Tibial artery (tissue), 4 donors: ENCODE measurements around the gene AP2B1.

Experiments used
- DNase-seq, 2 donors: peaks; one replicate each; pipeline ENCODE4 v3.0.0-alpha.2; 2019
- H3K27ac ChIP-seq, 2 donors: fragments of 200-600 bp; sonication (generic) in 1 of 2; 1 replicate in 1 of 2; 2 replicates in 1 of 2; pipeline ENCODE4 v1.5.1; 2018 to 2019; ENCODE audit warnings: mild to moderate bottlenecking in 1 of 2
- H3K27me3 ChIP-seq, 2 donors: fragments of 200-600 bp; sonication (generic) in 1 of 2; one replicate each; pipeline versions ENCODE4 v1.5.1 to v1.6.0; 2016 to 2019
- H3K36me3 ChIP-seq, 3 donors: fragments of 200-600 bp; sonication (generic) in 2 of 3; one replicate each; pipeline ENCODE4 v1.5.1; 2016 to 2019; ENCODE audit warnings: mild to moderate bottlenecking in 2 of 3
- H3K4me1 ChIP-seq, 4 donors: fragments of 200-600 bp; sonication (generic) in 2 of 4; 1 replicate in 3 of 4; 2 replicates in 1 of 4; pipeline ENCODE4 v1.5.1; 2016 to 2019
- H3K4me3 ChIP-seq, 2 donors: fragments of 200-600 bp; sonication (generic) in 1 of 2; 1 replicate in 1 of 2; 2 replicates in 1 of 2; pipeline ENCODE4 v1.5.1; 2018 to 2019; ENCODE audit warnings: mild to moderate bottlenecking in 2 of 2
- H3K9me3 ChIP-seq, 3 donors: fragments of 200-600 bp; sonication (generic) in 1 of 3; one replicate each; pipeline ENCODE4 v1.5.1; 2016 to 2019
- CTCF ChIP-seq, 2 experiments: fragments of 200-600 bp in 1 of 2; fragments of 450-650 bp in 1 of 2; IDR thresholded peaks; one replicate each; pipeline ENCODE4 v1.5.1; 2017 to 2019; ENCODE audit warnings: antibody characterized with exemption in 2 of 2, mild to moderate bottlenecking in 1 of 2, moderate library complexity in 1 of 2
- intact Hi-C: fragments of 100-400 bp; cut with DNase I; formaldehyde crosslinking; loops from one replicate; pipeline ENCODE4 v1.15.0; 2023; ENCODE audit warnings: low total_unique reads

The AP2B1 gene

GRCh38 chr17:35586569-35587073 is 501 bp upstream of the AP2B1 start:
- intact Hi-C loops = loop anchor here (10.0 kb wide), 1 partner anchor 228 kb away; no protein-coding TSS in a partner anchor
- Histone ChIP-seq H3K9me3 (no peaks in the 10 kb centered on the region), H3K27ac (peak overlapping the region; percentile 89 to 91), H3K27me3 (peaks cover 0 to 2% of the 10 kb centered on the region in 2 donors), H3K4me1 (peaks cover 0 to 29% (median 17%) of the 10 kb centered on the region in 4 donors), H3K36me3 (no peaks in the 10 kb centered on the region), H3K4me3 (peak overlapping the region; percentile 75 to 78)
- no peak for TF ChIP-seq CTCF (IDR thresholded peaks at IDR 0.05)
- no peak for DNase-seq

GRCh38 chr17:35588196-35588920 is 1.2 kb downstream of the AP2B1 start:
- intact Hi-C loops = loop anchor here (10.0 kb wide), 1 partner anchor 226 kb away; no protein-coding TSS in a partner anchor
- Histone ChIP-seq H3K36me3 (no peaks in the 10 kb centered on the region), H3K4me1 (peaks cover 0 to 29% (median 17%) of the 10 kb centered on the region in 4 donors), H3K27me3 (peaks cover 0 to 2% of the 10 kb centered on the region in 2 donors), H3K9me3 (no peaks in the 10 kb centered on the region), H3K4me3 (peak overlapping the region; percentile 75 to 78), H3K27ac (peak overlapping the region in 1 of 2 donors; percentile 91)
- DNase-seq = no peak
- TF ChIP-seq CTCF (IDR thresholded peaks at IDR 0.05) = no peak

GRCh38 chr17:35596072-35596471 is 8.9 kb downstream of the AP2B1 start:
- H3K36me3 ChIP-seq = peaks cover 40 to 61% (median 56%) of the 10 kb centered on the region in 3 donors

GRCh38 chr17:35596530-35597233 is 9.6 kb downstream of the AP2B1 start:
- H3K27me3 ChIP-seq = no peaks in the 10 kb centered on the region
- no peak overlapping the region for H3K4me3 ChIP-seq
- H3K4me1 ChIP-seq = no peaks in the 10 kb centered on the region
- no peaks in the 10 kb centered on the region for H3K9me3 ChIP-seq
- intact Hi-C loops = no loop called here
- H3K36me3 ChIP-seq = peaks cover 40 to 67% (median 62%) of the 10 kb centered on the region in 3 donors
- H3K27ac ChIP-seq = no peak overlapping the region
- DNase-seq = no peak
- TF ChIP-seq CTCF (IDR thresholded peaks at IDR 0.05) = no peak

More at GRCh38 chr17:35596072-35596471, 8.9 kb downstream of the AP2B1 start:
- no peaks in the 10 kb centered on the region for H3K9me3 ChIP-seq
- no peak for DNase-seq
- TF ChIP-seq CTCF (IDR thresholded peaks at IDR 0.05) = no peak
- no peak overlapping the region for H3K27ac ChIP-seq
- intact Hi-C loops = no loop called here
- no peaks in the 10 kb centered on the region for H3K27me3 ChIP-seq
- H3K4me3 ChIP-seq = no peak overlapping the region
- peaks cover 0 to 3% (median 0%) of the 10 kb centered on the region in 4 donors for H3K4me1 ChIP-seq

GRCh38 chr17:35597604-35598003 is 10.5 kb downstream of the AP2B1 start:
- Histone ChIP-seq H3K27me3 (no peaks in the 10 kb centered on the region), H3K4me1 (no peaks in the 10 kb centered on the region), H3K36me3 (peaks cover 40 to 70% (median 68%) of the 10 kb centered on the region in 3 donors), H3K4me3 (no peak overlapping the region), H3K27ac (no peak overlapping the region), H3K9me3 (no peaks in the 10 kb centered on the region)
- TF ChIP-seq CTCF (IDR thresholded peaks at IDR 0.05) = no peak
- intact Hi-C loops = no loop called here
- DNase-seq = no peak
